Cardiac muscle cell (in vitro differentiated cells and primary cell): ENCODE data around the gene MX2. TPM values are rescaled to one million over a fixed set of nuclear protein-coding genes. Genes with fewer than 3 reads are reported as not detected.

Source experiments
- DNase-seq, 2 donors: peaks; one replicate each; pipeline versions ENCODE4 v3.0.0 to v3.0.0-alpha.2; 2010 to 2017; ENCODE audit warnings: low read depth in 1 of 2, low spot score in 1 of 2
- H3K27ac ChIP-seq: fragments of 200-600 bp; sonication (generic); 2 replicates; pipeline ENCODE4 v1.5.1; 2016
- H3K27me3 ChIP-seq: fragments of 200-600 bp; sonication (generic); 2 replicates; pipeline ENCODE4 v1.6.0; 2016; ENCODE audit warnings: control low read depth
- H3K36me3 ChIP-seq: fragments of 200-600 bp; sonication (generic); 2 replicates; pipeline ENCODE4 v1.5.1; 2016; ENCODE audit warnings: control low read depth
- H3K4me1 ChIP-seq: fragments of 200-600 bp; sonication (generic); 2 replicates; pipeline ENCODE4 v1.8.1; 2017; ENCODE audit warnings: low read depth, mild to moderate bottlenecking, mixed run types
- H3K4me3 ChIP-seq: fragments of 200-600 bp; sonication (generic); 2 replicates; pipeline ENCODE4 v1.5.1; 2016; ENCODE audit warnings: mild to moderate bottlenecking
- H3K9me3 ChIP-seq: fragments of 200-600 bp; sonication (generic); 2 replicates; pipeline ENCODE4 v1.5.1; 2017; ENCODE audit warnings: low read depth, mild to moderate bottlenecking, control low read depth
- CTCF ChIP-seq: IDR thresholded peaks from 2 replicates; pipeline ENCODE4 v1.5.1; 2012; ENCODE audit warnings: low read depth, mild to moderate bottlenecking, low read length
- polyA plus RNA-seq: library from polyadenylated mRNA; unstranded; fragments of >200 nt; fragmentation: Nextera tagmentation; extraction: Ambion mirVana; gene quantifications from 2 replicates; pipeline ENCODE4 v1.2.1, GENCODE V29; 2016
- total RNA-seq: library from RNA; depleted of rRNA; stranded (reverse); fragments of >200 nt; gene quantifications from 2 replicates; pipeline ENCODE4 v1.2.3, GENCODE V29; 2016

MX2 gene
- total and polyA plus RNA-seq, 2 experiments from 2014 or later, result 0.28 to 2.3 TPM

GRCh38 chr21:41405321-41405720 lies 43.5 kb downstream of the MX2 start:
- H3K27ac ChIP-seq, result no peak overlapping the region
- no peaks in the 10 kb centered on the region for H3K27me3 ChIP-seq
- H3K9me3 ChIP-seq, result no peaks in the 10 kb centered on the region
- no peak for TF ChIP-seq CTCF
- no peak for DNase-seq
- no peaks in the 10 kb centered on the region for H3K4me1 ChIP-seq
- H3K36me3 ChIP-seq, result no peaks in the 10 kb centered on the region
- H3K4me3 ChIP-seq, result no peak overlapping the region

GRCh38 chr21:41406340-41406739 lies 44.5 kb downstream of the MX2 start:
- TF ChIP-seq CTCF, result no peak
- H3K9me3 ChIP-seq, result no peaks in the 10 kb centered on the region
- no peak overlapping the region for H3K27ac ChIP-seq
- H3K36me3 ChIP-seq, result no peaks in the 10 kb centered on the region
- H3K4me3 ChIP-seq, result no peak overlapping the region
- H3K4me1 ChIP-seq, result no peaks in the 10 kb centered on the region
- DNase-seq, result peak in 1 of 2 donors; percentile 13
- no peaks in the 10 kb centered on the region for H3K27me3 ChIP-seq

- no peaks in the 10 kb centered on the region for H3K27me3 ChIP-seq
- H3K9me3 ChIP-seq, result no peaks in the 10 kb centered on the region
- no peaks in the 10 kb centered on the region for H3K36me3 ChIP-seq
- no peak overlapping the region for H3K4me3 ChIP-seq
- H3K4me1 ChIP-seq, result no peaks in the 10 kb centered on the region
- no peak overlapping the region for H3K27ac ChIP-seq
- no peak for TF ChIP-seq CTCF
- DNase-seq, result no peak
Measured at GRCh38 chr21:41407541-41408460, 46.0 kb downstream of the MX2 start.

GRCh38 chr21:41410361-41410760 lies 48.5 kb downstream of the MX2 start:
- TF ChIP-seq CTCF, result no peak
- H3K27ac ChIP-seq, result no peak overlapping the region
- H3K36me3 ChIP-seq, result no peaks in the 10 kb centered on the region
- no peaks in the 10 kb centered on the region for H3K4me1 ChIP-seq
- H3K27me3 ChIP-seq, result no peaks in the 10 kb centered on the region
- DNase-seq, result no peak
- H3K9me3 ChIP-seq, result no peaks in the 10 kb centered on the region
- no peak overlapping the region for H3K4me3 ChIP-seq

- no peaks in the 10 kb centered on the region for H3K27me3 ChIP-seq
- DNase-seq, result no peak
- no peak overlapping the region for H3K4me3 ChIP-seq
- H3K9me3 ChIP-seq, result no peaks in the 10 kb centered on the region
- H3K27ac ChIP-seq, result no peak overlapping the region
- no peaks in the 10 kb centered on the region for H3K4me1 ChIP-seq
- H3K36me3 ChIP-seq, result no peaks in the 10 kb centered on the region
- TF ChIP-seq CTCF, result no peak
Measured at GRCh38 chr21:41410767-41411448, 49.1 kb downstream of the MX2 start.
